Thyroid gland (tissue), 4 donors: ENCODE results near the gene ARL15.

Experiments
- POLR2A ChIP-seq, 2 donors: fragments of 450-650 bp; IDR thresholded peaks; one replicate each; pipeline ENCODE4 v1.6.1; 2017; ENCODE audit warnings: antibody characterized with exemption in 2 of 2, mild to moderate bottlenecking in 2 of 2, moderate library complexity in 1 of 2
- TF ChIP-seq, protein P1 (sequence below), 6 experiments: fragments of 200-600 bp in 3 of 6; fragments of 450-650 bp in 3 of 6; sonication (generic) in 3 of 6; IDR thresholded peaks; one replicate each; pipeline ENCODE4 v1.5.1; 2016 to 2019; ENCODE audit warnings: antibody characterized with exemption in 6 of 6, mild to moderate bottlenecking in 2 of 6, inconsistent platforms in 1 of 6, moderate library complexity in 1 of 6

DNA sequence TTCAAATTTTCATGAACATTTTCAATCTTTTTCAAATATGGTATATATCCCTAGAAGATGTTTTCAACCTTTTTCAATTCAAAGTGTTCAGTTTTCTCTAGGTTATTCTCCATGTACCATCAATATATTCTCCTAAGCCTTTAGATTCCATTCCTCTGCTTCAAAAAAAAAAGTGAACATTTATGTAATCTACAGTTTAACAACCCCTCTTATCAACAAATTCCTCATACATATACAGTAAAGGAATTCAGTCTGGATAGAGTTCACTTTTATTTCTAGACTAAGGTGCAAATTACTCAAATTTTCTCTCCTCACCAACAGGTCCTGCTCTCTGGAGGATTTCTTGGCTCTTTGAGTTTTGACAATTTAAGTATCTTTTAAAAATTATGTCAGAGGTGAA is 150.0 kb downstream of the ARL15 start:
- TF ChIP-seq, protein P1, sequence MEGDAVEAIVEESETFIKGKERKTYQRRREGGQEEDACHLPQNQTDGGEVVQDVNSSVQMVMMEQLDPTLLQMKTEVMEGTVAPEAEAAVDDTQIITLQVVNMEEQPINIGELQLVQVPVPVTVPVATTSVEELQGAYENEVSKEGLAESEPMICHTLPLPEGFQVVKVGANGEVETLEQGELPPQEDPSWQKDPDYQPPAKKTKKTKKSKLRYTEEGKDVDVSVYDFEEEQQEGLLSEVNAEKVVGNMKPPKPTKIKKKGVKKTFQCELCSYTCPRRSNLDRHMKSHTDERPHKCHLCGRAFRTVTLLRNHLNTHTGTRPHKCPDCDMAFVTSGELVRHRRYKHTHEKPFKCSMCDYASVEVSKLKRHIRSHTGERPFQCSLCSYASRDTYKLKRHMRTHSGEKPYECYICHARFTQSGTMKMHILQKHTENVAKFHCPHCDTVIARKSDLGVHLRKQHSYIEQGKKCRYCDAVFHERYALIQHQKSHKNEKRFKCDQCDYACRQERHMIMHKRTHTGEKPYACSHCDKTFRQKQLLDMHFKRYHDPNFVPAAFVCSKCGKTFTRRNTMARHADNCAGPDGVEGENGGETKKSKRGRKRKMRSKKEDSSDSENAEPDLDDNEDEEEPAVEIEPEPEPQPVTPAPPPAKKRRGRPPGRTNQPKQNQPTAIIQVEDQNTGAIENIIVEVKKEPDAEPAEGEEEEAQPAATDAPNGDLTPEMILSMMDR (IDR thresholded peaks at IDR 0.05) = no peak
- no peak for TF ChIP-seq POLR2A (IDR thresholded peaks at IDR 0.05)
